Ishikawa (cell line): ENCODE data around the gene INAFM2.

Experiments used
- CEBPB ChIP-seq: IDR thresholded peaks from 2 replicates; pipeline ENCODE4 v1.6.1; 2012
- CREB1 ChIP-seq: IDR thresholded peaks from 2 replicates; pipeline ENCODE4 v1.6.1; 2012; ENCODE audit warnings: low read depth
- EGR1 ChIP-seq: IDR thresholded peaks from 2 replicates; pipeline ENCODE4 v1.6.1; 2012
- EP300 ChIP-seq: IDR thresholded peaks from 2 replicates; pipeline ENCODE4 v1.6.1; 2012; ENCODE audit warnings: borderline replicate concordance
- FOXM1 ChIP-seq: IDR thresholded peaks from 2 replicates; pipeline ENCODE4 v1.6.1; 2012; ENCODE audit warnings: low read depth, borderline replicate concordance
- RAD21 ChIP-seq: IDR thresholded peaks from 2 replicates; pipeline ENCODE4 v1.6.1; 2012; ENCODE audit warnings: low read depth
- TAF1 ChIP-seq: IDR thresholded peaks from 2 replicates; pipeline ENCODE4 v1.6.1; 2012; ENCODE audit warnings: low read depth, mild to moderate bottlenecking
- TCF12 ChIP-seq: IDR thresholded peaks from 2 replicates; pipeline ENCODE4 v1.6.1; 2012; ENCODE audit warnings: low read depth
- TEAD4 ChIP-seq: IDR thresholded peaks from 2 replicates; pipeline ENCODE4 v1.6.1; 2012
- YY1 ChIP-seq: IDR thresholded peaks from 2 replicates; pipeline ENCODE4 v1.6.1; 2012; ENCODE audit warnings: low read depth
- ZBTB7A ChIP-seq: IDR thresholded peaks from 2 replicates; pipeline ENCODE4 v1.6.1; 2012; ENCODE audit warnings: low read depth
- TF ChIP-seq, protein P1 (sequence below): IDR thresholded peaks from 2 replicates; pipeline ENCODE4 v1.6.1; 2012
- TF ChIP-seq, protein P2 (sequence below): IDR thresholded peaks from 2 replicates; pipeline ENCODE4 v1.6.1; 2012
- TF ChIP-seq, protein P3 (sequence below): IDR thresholded peaks from 2 replicates; pipeline ENCODE4 v1.6.1; 2012; ENCODE audit warnings: low read depth, mild to moderate bottlenecking

DNA sequence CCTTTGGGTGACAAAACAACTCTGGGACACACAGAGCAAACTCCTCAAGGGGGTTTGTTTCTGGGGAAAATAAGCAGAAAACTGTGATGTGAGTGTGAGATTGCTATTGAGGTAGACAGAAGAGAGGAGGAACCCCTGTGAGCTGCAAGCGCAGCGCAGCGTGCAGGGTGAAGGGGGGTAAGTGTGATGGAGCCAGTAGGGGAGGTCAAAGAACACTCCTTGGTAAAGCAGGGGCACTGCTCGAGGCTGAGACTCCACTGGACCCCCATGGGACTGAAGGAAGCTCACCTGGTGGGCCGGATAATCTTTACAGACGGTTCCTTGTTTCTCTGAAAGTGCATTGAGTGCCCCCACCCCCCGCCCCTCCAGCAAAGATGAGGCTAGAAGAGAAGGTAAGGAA is 7.5 kb downstream of the INAFM2 start:
- no peak for TF ChIP-seq EP300
- no peak for TF ChIP-seq TCF12
- TF ChIP-seq EGR1 = no peak
- no peak for TF ChIP-seq CREB1
- TF ChIP-seq, protein P1, sequence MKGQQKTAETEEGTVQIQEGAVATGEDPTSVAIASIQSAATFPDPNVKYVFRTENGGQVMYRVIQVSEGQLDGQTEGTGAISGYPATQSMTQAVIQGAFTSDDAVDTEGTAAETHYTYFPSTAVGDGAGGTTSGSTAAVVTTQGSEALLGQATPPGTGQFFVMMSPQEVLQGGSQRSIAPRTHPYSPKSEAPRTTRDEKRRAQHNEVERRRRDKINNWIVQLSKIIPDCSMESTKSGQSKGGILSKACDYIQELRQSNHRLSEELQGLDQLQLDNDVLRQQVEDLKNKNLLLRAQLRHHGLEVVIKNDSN = no peak
- TF ChIP-seq CEBPB = no peak
- no peak for TF ChIP-seq ZBTB7A
- TF ChIP-seq, protein P2, sequence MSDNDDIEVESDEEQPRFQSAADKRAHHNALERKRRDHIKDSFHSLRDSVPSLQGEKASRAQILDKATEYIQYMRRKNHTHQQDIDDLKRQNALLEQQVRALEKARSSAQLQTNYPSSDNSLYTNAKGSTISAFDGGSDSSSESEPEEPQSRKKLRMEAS = no peak
- no peak for TF ChIP-seq RAD21
- TF ChIP-seq, protein P3, sequence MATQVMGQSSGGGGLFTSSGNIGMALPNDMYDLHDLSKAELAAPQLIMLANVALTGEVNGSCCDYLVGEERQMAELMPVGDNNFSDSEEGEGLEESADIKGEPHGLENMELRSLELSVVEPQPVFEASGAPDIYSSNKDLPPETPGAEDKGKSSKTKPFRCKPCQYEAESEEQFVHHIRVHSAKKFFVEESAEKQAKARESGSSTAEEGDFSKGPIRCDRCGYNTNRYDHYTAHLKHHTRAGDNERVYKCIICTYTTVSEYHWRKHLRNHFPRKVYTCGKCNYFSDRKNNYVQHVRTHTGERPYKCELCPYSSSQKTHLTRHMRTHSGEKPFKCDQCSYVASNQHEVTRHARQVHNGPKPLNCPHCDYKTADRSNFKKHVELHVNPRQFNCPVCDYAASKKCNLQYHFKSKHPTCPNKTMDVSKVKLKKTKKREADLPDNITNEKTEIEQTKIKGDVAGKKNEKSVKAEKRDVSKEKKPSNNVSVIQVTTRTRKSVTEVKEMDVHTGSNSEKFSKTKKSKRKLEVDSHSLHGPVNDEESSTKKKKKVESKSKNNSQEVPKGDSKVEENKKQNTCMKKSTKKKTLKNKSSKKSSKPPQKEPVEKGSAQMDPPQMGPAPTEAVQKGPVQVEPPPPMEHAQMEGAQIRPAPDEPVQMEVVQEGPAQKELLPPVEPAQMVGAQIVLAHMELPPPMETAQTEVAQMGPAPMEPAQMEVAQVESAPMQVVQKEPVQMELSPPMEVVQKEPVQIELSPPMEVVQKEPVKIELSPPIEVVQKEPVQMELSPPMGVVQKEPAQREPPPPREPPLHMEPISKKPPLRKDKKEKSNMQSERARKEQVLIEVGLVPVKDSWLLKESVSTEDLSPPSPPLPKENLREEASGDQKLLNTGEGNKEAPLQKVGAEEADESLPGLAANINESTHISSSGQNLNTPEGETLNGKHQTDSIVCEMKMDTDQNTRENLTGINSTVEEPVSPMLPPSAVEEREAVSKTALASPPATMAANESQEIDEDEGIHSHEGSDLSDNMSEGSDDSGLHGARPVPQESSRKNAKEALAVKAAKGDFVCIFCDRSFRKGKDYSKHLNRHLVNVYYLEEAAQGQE = no peak
- no peak for TF ChIP-seq YY1
- TF ChIP-seq TAF1 = no peak
- no peak for TF ChIP-seq FOXM1
- no peak for TF ChIP-seq TEAD4
